Forelimb muscle (tissue), 1 donor: ENCODE measurements around the gene SH2D3C. TPM values are rescaled to one million over a fixed set of nuclear protein-coding genes. Genes with fewer than 3 reads are reported as not detected.
A peak's percentile ranks its signal among the peaks of the same experiment; 100 is the strongest.

Source experiments
- DNase-seq: peaks from one replicate; pipeline ENCODE4 v3.0.0-alpha.2; 2013; ENCODE audit warnings: low read depth
- polyA plus RNA-seq: library from polyadenylated mRNA; unstranded; fragments of 120-200 nt; gene quantifications from one replicate; pipeline ENCODE4 v1.2.1, GENCODE V29; 2013; ENCODE audit not compliant: insufficient read length

Gene SH2D3C
- polyA plus RNA-seq, 1 donor, result 16.5 TPM

DNA sequence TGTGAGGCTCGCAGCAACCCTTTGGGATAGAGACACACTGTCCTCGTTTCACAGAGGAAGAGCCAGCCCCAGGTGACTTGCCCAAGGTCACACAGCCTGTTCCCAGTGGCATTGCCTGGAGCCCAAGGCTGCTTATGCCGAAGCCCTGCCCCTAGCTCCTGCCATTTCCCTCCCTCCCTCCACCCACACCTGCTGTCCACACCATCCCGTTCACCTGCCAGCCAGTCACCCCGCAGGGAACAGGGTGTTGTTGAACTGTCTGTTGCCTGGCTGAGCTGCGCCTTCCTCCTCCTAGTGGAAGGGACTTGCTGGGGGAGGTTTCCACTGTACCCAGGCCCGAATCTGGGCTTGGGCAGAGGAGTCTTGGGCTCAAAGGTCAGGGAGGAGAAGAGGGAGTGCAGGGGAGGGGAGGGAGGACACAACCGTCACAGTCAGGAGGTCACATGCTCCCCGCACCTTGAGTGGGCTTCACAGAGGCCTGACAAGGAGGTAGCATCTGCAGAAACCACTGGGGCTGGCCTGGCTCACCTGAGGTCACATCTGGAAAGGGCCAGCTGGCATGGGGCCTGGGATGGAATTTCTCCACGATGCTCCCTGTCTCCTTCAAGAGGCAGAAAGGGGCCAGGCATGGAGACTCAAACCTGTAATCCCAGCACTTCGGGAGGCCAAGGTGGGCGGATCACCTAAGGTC is 56.3 kb downstream of the SH2D3C start:
- no peak for DNase-seq

DNA sequence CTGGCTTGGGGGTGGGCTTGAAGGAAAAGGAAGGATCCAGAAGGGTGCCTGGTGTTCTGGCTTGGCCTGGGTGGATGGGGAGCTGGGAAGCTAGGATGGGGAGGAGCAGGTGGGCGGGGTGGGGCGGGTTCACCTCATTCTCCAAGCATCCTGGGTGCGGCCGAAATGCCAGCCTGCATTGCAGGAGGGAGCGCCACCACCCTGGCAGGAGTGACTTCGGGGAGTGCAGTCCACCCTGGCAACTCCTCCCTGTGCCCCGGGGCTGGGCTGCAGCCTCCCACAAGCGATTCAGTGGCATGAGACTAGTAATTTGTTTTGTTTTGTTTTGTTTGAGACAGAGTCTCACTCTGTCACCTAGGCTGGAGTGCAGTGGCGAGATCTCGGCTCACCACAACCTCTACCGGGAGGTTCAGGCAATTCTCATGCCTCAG is 57.1 kb downstream of the SH2D3C start:
- DNase-seq, result no peak

DNA sequence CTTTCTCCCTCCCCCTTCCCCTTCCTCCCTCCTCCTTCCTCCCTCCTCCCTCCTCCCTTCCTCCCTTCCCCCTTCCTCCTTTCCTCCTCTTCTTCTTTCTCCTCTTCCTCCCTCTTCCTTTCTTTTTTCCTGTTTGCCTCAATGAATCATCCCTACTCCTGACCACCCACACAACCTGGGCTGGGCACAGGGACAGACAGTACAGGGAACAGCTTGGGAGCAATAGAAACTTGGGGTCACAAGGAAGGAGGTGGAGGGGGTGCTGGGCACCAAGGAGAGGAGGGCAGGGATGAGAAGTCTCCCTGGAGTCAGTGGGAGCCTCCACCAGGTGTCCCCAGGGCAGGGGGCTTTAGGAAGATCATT is 57.6 kb downstream of the SH2D3C start:
- no peak for DNase-seq

DNA sequence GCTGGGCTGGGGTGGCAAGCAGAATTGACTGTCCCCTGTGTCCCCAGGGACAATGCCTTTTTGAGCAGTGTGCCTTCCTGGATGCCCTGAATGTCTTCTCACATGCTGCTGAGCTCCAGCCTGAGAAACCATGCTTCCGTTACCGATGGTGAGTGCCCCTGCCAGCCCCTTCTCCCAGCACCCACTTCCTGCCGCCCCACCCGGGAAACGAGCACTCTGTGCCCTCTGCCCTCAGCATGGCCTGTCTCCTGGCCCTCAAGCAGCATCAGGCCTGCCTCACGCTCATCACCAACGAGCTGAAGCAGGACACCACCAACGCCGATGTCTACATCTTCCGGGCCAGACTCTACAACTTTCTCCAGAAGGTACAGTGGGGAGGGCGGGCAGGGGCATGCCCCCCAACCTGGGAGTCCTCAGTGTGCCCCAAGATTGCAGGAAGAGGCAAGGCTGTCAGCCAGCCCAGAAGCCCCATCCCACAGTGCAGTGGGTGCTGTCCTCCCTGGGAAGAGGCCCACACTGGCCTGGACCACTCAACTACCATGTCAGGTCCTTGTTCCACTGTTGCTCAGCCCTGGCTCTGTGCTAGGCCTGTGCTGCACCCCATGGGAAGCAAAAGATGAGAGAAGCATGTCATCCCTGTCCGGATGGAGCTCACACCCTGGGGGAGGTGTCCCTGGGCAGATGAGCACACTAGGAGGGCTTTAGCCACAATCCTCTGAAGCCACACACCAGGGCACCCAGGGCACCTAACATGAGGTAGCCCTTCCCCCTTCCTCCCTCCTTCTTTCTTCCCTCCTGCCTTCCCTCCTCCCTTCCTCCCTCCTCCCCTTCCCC is 58.2 kb downstream of the SH2D3C start:
- DNase-seq, result no peak

DNA sequence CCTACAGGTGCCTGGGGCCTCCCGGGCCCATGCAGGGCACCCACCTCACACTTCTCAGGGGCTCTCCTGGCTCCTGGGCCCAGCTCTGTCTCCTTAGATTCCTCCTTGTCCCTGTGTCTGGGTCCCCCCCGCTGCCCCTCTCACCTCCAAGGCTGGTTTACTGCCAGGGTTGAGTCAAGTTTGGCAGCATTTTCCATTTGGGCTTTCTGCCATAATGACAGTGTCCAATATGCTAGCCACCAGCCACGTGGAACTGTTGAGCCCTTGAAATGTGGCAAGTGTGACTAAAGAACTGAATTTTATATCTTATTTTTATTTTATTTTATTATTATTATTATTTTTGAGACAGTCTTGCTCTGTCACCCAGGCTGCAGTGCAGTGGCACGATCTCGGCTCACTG is 60.7 kb downstream of the SH2D3C start:
- DNase-seq, result no peak

DNA sequence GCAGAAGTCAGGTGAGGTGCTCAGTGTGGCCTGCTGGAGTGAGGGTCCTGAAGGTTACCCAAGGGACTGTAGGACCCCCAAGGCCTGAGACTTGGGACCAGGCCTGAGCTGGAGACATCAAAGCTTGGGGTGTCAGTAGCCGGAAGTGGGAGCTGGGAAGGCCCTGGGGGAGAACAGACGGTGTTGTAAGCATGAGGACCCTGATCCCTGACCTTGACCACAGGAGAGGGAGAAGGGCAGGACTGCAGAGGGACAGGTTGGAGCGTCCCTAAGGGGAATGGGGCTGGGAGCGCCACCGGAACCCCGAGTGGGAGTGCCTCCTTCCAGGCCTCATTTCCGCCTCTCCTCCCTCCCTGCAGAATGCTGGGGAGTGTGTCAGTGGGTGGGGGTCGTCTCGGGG is 62.1 kb downstream of the SH2D3C start:
- DNase-seq, result no peak

DNA sequence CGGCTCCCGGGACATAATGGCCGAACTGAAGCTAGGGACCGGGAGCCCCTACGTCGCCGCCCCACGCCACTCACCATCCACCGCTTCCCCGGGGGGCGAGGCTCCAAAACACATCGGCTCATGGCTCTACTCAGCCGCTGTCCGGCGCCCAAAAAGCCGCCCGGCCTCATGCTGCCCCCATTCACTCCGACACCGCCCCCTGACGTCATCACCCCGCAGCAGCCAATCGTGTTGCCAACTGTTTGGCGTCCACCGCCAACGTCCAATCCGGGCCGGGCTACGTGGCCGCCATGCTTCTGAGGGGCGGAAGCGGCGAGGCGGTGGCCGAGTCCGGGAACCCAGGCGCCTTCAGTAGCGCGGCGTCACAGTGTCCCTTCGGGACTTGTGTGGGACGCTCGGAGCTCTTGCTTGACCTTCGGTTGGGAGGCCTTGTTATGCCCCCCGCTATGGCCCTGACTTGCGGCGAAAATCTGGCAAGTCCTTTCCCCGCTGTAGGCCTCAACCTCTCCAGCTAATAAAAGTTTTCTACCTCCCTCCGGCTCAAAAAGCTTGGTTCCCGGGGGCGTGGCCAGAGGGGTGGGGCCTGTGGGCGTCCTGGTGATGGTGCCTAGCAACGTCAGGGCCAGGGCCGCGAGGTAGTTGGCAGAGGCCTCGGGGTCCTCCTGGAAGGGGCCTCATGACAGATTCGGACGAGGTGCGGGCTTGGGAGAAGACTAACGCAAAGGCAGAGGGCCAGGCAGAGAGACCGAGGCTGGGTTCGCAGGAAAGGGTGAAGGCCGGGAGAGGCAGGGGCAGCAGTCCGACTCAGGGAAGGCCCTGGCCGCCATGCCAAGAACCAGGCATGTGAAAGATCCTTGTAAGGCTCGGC is 62.8 kb downstream of the SH2D3C start, which contains the start of the genes PTRH1 and TTC16:
TSS of gene PTRH1 (minus strand) at position 194 of the 868 bp plus-strand sequence. CDS start at position 170, 24 bp downstream.
TSS of gene TTC16 (plus strand) at position 610 of the 868 bp plus-strand sequence. CDS start at position 677, 67 bp downstream.
- peak; percentile 88 for DNase-seq

DNA sequence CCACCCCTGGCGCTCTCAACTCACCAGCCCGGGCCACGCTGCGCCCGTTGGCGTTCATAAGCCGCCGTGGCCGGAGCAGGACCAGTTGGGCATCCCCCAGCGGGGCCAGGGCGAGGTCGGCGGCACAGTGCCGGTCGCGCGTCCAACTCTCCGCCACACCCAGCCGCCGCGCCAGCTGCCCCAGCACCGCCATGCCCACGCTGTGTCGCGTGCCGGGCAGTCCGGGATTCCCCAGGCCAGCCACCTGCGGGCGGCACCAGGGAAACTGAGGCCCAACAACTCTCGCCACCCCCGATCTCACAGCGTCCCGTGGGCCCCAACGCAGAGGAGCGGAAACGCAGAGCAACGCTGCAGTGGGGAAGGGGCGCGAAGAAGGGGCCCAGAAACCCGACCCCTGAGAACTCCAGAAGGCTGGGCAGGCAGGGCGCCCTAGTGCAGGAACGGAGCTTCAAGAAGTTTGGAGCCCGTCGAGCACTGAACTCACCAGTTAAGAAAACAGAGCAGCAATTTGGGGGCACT is 63.5 kb downstream of the SH2D3C start:
- no peak for DNase-seq

DNA sequence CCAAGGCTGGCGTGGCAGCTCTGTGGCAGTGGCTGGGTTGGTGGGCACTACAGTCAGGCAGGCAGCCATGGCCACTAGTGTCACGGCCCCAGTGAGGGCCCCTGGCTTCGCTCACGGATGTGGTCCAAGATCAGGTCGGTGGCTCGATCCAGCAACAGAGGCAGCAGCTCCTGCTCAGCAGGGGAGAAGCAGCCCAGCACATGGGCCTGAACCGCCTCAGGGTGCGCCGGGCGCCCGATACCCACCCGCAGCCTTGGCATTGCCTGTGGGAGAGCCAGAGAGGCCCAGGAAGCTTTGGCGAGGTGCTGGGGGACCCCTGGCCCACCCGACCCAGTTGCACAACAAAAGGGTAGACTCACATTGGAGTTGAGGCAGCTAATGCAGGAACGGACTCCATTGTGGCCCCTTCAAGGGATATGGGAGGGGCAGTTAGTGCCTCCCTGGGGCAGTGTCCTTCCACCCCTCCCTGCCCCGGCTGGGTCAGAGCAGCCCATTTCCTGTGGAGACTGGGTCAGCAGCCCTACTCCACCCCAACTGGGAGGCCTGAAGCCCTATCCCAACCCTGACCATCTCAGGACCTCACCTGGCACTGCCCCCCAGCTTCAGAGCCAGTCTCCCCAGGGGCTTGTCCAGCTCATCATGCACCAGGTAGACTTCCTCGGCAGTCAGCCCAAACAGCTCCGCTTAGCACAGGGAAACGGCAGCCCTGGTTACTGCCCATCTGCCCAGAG is 64.3 kb downstream of the SH2D3C start:
- DNase-seq, result no peak

DNA sequence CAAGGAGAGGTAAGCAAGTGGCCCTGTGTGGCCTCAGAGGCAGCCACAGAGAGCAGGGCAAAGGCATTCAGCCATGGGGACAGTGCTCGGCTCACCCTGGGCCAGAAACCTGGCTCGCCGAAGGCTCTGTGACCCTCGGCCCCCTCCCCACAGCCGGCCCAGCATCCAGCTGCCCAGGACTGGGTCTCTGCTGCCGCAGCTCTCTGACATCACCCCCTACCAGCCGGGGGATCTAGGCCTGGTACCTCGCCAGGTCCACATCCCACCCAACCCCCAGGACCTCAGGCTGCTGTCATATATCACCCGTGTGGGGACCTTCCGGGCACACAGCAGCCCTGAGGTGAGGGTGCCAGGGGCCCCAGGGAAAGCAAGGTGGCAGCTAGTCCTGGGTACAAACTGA is 65.6 kb downstream of the SH2D3C start:
- DNase-seq, result no peak

DNA sequence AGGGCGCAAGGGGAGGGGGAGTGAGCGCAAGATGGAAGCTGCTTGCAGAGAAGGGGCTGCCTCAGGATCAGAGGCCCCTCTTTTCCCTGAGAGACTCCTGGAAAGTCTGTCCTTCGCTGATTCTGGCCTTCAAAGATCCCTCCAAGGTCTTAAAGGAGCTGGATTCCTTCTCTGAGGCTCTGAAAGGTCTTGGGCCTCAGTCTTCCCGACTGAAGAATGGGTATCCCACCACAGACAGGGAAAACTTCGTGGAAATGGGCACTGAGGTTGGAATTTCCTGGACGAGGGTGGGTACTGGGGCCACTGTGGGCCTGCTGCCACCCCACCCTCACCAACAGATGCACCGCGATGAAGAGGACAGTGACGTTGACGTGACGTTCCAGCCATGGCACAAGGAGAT is 66.1 kb downstream of the SH2D3C start:
- no peak for DNase-seq

DNA sequence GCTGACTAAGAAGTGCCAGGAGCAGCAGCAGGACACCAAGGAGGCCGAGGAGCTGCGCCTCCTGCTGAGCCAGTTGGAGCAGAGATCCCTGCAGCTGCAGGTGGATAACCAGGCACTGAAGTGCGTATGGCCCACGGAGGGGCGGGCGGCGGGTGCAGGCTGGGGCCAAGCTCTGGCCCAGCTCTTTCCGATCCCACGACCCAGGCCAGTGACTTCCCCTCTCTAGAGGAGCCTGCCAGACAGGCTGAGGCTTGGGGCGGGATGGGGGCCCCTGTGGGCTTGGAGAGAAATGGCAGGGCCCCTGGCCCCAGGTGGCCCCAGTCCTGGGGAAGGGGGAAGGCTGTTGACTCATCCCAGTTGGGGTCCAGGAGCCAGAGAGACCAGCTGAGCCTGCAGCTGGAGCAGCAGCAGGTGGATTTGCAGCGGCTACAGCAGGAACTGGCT is 66.6 kb downstream of the SH2D3C start:
- no peak for DNase-seq

DNA sequence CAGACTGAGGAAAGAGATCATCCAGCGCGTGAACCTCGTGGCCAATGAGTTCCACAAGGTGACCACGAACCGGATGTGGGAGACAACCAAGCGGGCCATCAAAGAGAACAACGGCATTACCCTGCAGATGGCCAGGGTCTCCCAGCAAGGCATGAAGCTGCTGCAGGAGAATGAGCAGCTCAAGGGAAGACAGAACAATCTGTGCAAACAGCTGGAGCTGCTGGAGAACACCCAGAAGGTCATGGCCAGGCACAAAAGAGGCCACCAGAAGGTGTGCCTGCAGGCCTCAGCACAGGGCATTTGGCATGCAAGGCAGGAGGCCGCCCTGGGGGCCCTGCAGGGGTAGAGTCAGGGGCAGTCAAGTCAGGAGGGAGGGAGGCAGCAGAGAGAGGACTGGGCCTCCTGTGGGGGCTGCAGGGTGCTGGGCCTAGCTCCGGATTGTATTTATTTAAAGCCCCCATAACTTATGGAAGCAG is 67.2 kb downstream of the SH2D3C start:
- no peak for DNase-seq

DNA sequence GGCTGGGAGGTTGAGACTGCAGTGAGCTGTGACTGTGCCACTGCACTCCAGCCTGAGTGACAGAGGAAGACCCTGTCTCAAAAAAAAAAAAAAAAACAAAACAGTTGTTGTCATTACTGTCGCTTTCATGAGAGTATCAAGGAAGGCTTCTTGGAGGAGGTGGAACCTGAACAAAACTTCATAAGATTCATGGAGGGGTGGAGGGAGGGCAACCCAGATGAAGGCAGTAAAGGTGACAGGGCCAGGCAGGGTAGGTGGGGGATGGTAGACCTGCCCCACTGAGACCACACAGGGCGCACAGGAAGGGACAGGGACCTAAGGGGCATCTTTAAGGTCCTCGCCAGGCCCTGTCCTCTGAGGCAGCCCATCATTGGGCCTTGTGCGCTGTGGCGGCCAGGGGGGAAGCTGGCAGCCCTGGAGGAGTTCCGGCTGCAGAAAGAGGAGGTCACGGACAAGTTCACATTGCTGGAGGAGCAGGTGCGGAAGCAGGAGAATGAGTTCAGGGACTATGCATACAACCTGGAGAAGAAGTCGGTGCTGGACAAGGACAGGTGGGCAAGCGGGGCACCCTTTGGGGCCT is 68.2 kb downstream of the SH2D3C start:
- DNase-seq, result no peak

DNA sequence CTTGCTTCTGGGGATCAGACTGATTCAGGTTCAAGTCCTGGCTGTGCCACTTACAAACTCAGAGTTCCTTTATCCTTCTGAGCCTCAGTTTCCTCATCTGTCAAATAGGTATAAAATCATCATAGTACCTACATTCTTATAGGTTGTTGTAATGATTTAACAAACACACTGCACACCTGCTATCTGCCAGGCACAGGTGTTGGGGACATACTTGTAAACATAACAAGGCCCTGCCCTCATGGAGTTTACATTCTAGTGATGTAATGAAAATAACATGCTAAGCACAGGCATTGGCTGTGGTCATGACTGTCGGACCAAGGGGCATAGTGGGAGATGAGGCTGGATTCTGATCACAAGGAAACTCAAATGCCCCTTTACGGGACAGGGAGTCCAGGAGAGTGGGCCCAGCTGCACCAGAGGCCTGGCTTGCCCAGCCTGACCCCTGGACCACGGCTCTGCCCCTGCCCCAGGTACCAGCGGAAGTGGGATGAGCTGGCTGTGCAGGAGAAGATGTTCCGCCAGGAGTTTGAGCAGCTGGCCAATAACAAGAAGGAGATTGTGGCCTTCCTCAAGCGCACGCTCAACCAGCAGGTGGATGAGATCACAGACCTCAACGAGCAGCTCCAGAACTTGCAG is 69.4 kb downstream of the SH2D3C start:
- DNase-seq, result no peak

DNA sequence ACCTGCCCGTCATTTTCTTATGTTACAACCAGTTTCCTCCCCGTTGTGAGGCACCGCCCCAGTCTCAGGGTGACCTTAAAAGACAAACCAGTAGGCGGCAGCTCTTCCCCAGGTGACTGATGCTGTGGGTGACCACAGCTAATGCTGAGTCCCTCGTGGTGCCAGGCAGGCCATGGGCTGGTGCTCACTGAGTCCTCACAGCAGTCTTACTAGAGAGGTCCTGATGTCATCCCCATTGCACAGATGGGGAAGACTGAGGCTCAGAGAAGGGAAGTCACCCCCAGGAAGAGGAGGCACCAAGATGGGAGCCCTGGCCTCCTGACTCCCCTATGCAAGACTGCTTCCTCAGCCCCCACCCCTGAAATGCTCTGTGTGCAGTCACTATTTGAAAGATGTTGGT is 70.7 kb downstream of the SH2D3C start:
- DNase-seq, result no peak

DNA sequence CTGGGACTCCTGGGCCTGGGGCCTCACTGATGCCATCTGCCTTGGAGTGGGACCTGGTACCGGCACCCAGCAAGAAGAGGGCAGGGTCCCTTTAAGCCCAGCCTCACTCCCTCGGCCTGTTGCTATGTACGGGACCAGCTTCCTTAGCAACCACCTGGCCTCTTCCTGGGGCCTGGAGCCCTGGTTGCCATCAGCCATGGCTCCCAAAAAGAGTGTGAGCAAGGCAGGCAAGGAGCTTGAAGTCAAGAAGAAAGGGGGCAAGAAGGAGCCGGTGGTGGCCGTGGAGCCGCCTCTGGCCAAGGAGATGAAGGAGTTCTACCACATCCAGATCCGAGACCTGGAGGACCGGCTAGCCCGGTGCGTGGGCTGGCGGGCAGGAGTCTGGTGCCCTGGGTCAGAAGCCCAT is 71.6 kb downstream of the SH2D3C start, which contains the start of gene CFAP157:
TSS of gene CFAP157 (plus strand) at position 153 of the 406 bp plus-strand sequence. CDS start at position 197, 44 bp downstream.
- DNase-seq, result no peak

DNA sequence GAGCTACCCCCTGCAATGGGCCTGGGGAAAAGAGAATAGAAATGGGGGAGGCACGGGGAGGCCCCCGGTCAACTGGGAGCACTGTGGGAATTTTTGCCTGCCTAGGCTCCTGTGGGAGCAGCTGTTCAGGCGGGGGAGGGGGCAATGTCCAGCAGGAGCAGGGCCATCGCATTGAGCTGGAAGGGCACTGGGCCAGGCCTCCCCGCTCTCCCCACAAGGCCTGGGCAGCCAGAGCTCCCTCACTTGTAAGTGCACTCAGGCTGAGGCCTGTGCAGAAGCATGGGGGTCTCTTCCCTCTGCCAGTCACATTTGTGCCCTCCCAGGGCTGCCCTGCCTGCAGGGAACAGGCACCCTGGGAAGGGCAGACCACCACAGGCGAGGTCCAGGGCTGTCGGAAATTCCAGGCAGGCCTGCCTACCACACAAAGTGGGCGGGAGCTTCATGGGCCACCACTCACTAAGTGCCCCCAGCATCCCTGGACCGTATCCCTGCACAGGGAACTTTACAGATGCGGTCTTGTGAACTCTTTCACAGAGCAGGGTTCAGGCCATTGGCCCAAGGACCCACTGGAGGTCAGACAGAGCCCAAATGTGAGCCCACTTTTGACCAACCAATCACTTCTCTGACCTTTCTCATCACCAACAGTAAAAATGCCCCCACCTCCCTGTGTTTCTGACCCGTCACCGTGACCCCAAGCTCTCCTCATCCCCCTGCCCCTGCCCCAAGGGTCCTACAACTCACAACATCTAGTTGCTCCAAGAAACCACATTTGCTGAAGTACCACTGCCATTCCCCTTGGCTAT is 72.7 kb downstream of the SH2D3C start:
- DNase-seq, result no peak
